Activated CD8-positive, alpha-beta memory T cell treated with anti-CD3 and anti-CD28 coated beads for 24 hours (primary cell): ENCODE data around the gene COL13A1.
A peak's percentile ranks its signal among the peaks of the same experiment; 100 is the strongest.

Experiments used
- DNase-seq: peaks from one replicate; pipeline ENCODE4 v3.0.0-alpha.2; 2020

COL13A1 gene

GRCh38 chr10:69801434-69802315 lies at the start of gene COL13A1:
Gene COL13A1, plus strand, starts transcription at chr10:69801906. Its CDS starts 518 bp downstream, at chr10:69802424.
- peak; percentile 59 for DNase-seq

- no peak for DNase-seq
Measured at GRCh38 chr10:69752479-69752878, 49.2 kb upstream of the COL13A1 start.

GRCh38 chr10:69756279-69756678 lies 45.4 kb upstream of the COL13A1 start:
- no peak for DNase-seq

- DNase-seq: no peak
Measured at GRCh38 chr10:69757206-69757552, 44.5 kb upstream of the COL13A1 start.

GRCh38 chr10:69757553-69758309 lies 44.0 kb upstream of the COL13A1 start:
- DNase-seq: no peak

- no peak for DNase-seq
Measured at GRCh38 chr10:69758310-69758728, 43.4 kb upstream of the COL13A1 start.

- no peak for DNase-seq
Measured at GRCh38 chr10:69759641-69760040, 42.1 kb upstream of the COL13A1 start.

- DNase-seq: no peak
Measured at GRCh38 chr10:69760072-69760471, 41.6 kb upstream of the COL13A1 start.

- no peak for DNase-seq
Measured at GRCh38 chr10:69761320-69761719, 40.4 kb upstream of the COL13A1 start.

GRCh38 chr10:69766161-69766910 lies 35.4 kb upstream of the COL13A1 start:
- no peak for DNase-seq

GRCh38 chr10:69767793-69768192 lies 33.9 kb upstream of the COL13A1 start:
- DNase-seq: no peak

GRCh38 chr10:69768386-69768785 lies 33.3 kb upstream of the COL13A1 start:
- DNase-seq: no peak

GRCh38 chr10:69769395-69769992 lies 32.2 kb upstream of the COL13A1 start:
- DNase-seq: no peak

- no peak for DNase-seq
Measured at GRCh38 chr10:69772933-69773704, 28.6 kb upstream of the COL13A1 start.

GRCh38 chr10:69774596-69774995 lies 27.1 kb upstream of the COL13A1 start:
- DNase-seq: no peak

- no peak for DNase-seq
Measured at GRCh38 chr10:69780077-69780476, 21.6 kb upstream of the COL13A1 start.

- no peak for DNase-seq
Measured at GRCh38 chr10:69781576-69781975, 20.1 kb upstream of the COL13A1 start.

GRCh38 chr10:69783515-69783914 lies 18.2 kb upstream of the COL13A1 start:
- no peak for DNase-seq

GRCh38 chr10:69786791-69787190 lies 14.9 kb upstream of the COL13A1 start:
- DNase-seq: no peak

- DNase-seq: no peak
Measured at GRCh38 chr10:69787681-69788080, 14.0 kb upstream of the COL13A1 start.

- DNase-seq: no peak
Measured at GRCh38 chr10:69789164-69789576, 12.5 kb upstream of the COL13A1 start.

- DNase-seq: no peak
Measured at GRCh38 chr10:69791812-69792211, 9.9 kb upstream of the COL13A1 start.
